CD14-positive monocyte (primary cell): ENCODE measurements around the gene TNNT2. TPM values are rescaled to one million over a fixed set of nuclear protein-coding genes. Genes with fewer than 3 reads are reported as not detected.

Source experiments
- DNase-seq, 3 donors: peaks; one replicate each; pipeline ENCODE4 v3.0.0-alpha.2; 2011 to 2022
- H2AFZ ChIP-seq: 2 replicates; pipeline ENCODE4 v1.6.0; 2012; ENCODE audit warnings: mild to moderate bottlenecking, low read depth, low read length, inconsistent platforms; ENCODE audit not compliant: insufficient read depth, poor library complexity, severe bottlenecking
- H3K27ac ChIP-seq, 2 donors: 1 replicate in 1 of 2; 2 replicates in 1 of 2; pipeline ENCODE4 v1.5.1; 2012 to 2013; ENCODE audit warnings: low read length in 2 of 2, control low read depth in 1 of 2, inconsistent platforms in 1 of 2, low read depth in 1 of 2, mild to moderate bottlenecking in 1 of 2
- H3K27me3 ChIP-seq, 2 donors: one replicate each; pipeline versions ENCODE4 v1.6.0 to v1.6.1; 2011 to 2013; ENCODE audit warnings: low read length in 2 of 2; ENCODE audit not compliant: control insufficient read depth in 2 of 2, insufficient read depth in 2 of 2
- H3K36me3 ChIP-seq, 2 donors: replicated peaks in 1 of 2; 1 replicate in 1 of 2; 2 replicates in 1 of 2; pipeline versions ENCODE4 v1.5.1 to v1.6.1; 2012 to 2013; ENCODE audit warnings: low read length in 2 of 2, control low read depth in 1 of 2, inconsistent platforms in 1 of 2, mild to moderate bottlenecking in 1 of 2; ENCODE audit not compliant: insufficient read depth in 2 of 2, control insufficient read depth in 1 of 2
- H3K4me1 ChIP-seq, 2 donors: 1 replicate in 1 of 2; 2 replicates in 1 of 2; pipeline versions ENCODE4 v1.5.1 to v1.6.1; 2012 to 2013; ENCODE audit warnings: low read length in 2 of 2, control low read depth in 1 of 2, inconsistent platforms in 1 of 2, mild to moderate bottlenecking in 1 of 2, moderate library complexity in 1 of 2; ENCODE audit not compliant: insufficient read depth in 2 of 2, control insufficient read depth in 1 of 2
- H3K4me2 ChIP-seq: replicated peaks from 2 replicates; pipeline ENCODE3; 2012; ENCODE audit warnings: low read length, moderate library complexity, mild to moderate bottlenecking; ENCODE audit not compliant: poor library complexity, severe bottlenecking; ENCODE audit errors: extremely low read depth
- H3K4me3 ChIP-seq, 3 experiments: fragments of 200-600 bp in 1 of 3; sonication (generic) in 1 of 3; replicated peaks in 1 of 3; 1 replicate in 2 of 3; 2 replicates in 1 of 3; pipeline ENCODE4 v1.5.1; 2011 to 2013; ENCODE audit warnings: low read length in 3 of 3, mild to moderate bottlenecking in 3 of 3, control low read depth in 2 of 3, low read depth in 2 of 3, inconsistent platforms in 1 of 3, moderate library complexity in 1 of 3
- H3K79me2 ChIP-seq: 2 replicates; pipeline ENCODE4 v1.6.0; 2012; ENCODE audit warnings: mild to moderate bottlenecking, control low read depth, inconsistent platforms, low read length, moderate library complexity; ENCODE audit not compliant: insufficient read depth
- H3K9ac ChIP-seq: 2 replicates; pipeline ENCODE4 v1.6.0; 2017; ENCODE audit warnings: low read length, mild to moderate bottlenecking; ENCODE audit not compliant: insufficient read depth, poor library complexity, severe bottlenecking
- H3K9me3 ChIP-seq, 2 donors: replicated peaks in 1 of 2; 1 replicate in 1 of 2; 2 replicates in 1 of 2; pipeline versions ENCODE4 v1.5.1 to v1.6.1; 2012 to 2013; ENCODE audit warnings: low read length in 2 of 2, control low read depth in 1 of 2; ENCODE audit not compliant: control insufficient read depth in 1 of 2, insufficient read depth in 1 of 2
- H4K20me1 ChIP-seq: 2 replicates; pipeline ENCODE4 v1.6.0; 2012; ENCODE audit warnings: mild to moderate bottlenecking, low read length, control low read depth, moderate library complexity; ENCODE audit not compliant: insufficient read depth
- H3K27ac Mint-ChIP-seq, 7 donors: one replicate each; pipeline ENCODE4 v1.8.0; 2020; ENCODE audit warnings: mild to moderate bottlenecking in 7 of 7, mixed read lengths in 7 of 7, moderate library complexity in 6 of 7, inconsistent platforms in 2 of 7
- H3K27me3 Mint-ChIP-seq, 3 donors: one replicate each; pipeline ENCODE4 v1.8.0; 2021 to 2022; ENCODE audit warnings: low read depth in 3 of 3, mild to moderate bottlenecking in 3 of 3, mixed read lengths in 3 of 3, moderate library complexity in 3 of 3, inconsistent platforms in 1 of 3
- H3K36me3 Mint-ChIP-seq, 2 donors: one replicate each; pipeline ENCODE4 v1.8.0; 2020; ENCODE audit warnings: mixed read lengths in 2 of 2, inconsistent platforms in 1 of 2, mild to moderate bottlenecking in 1 of 2
- H3K4me1 Mint-ChIP-seq: one replicate; pipeline ENCODE4 v1.8.0; 2020; ENCODE audit warnings: mild to moderate bottlenecking, mixed read lengths
- H3K4me3 Mint-ChIP-seq, 2 donors: one replicate each; pipeline ENCODE4 v1.8.0; 2020; ENCODE audit warnings: mild to moderate bottlenecking in 2 of 2, mixed read lengths in 2 of 2, moderate library complexity in 1 of 2
- H3K9me3 Mint-ChIP-seq, 7 donors: one replicate each; pipeline ENCODE4 v1.8.0; 2020 to 2022; ENCODE audit warnings: mixed read lengths in 7 of 7, mild to moderate bottlenecking in 6 of 7, moderate library complexity in 6 of 7, inconsistent platforms in 2 of 7
- CTCF ChIP-seq: fragments of 200-600 bp; IDR thresholded peaks from one replicate; pipeline ENCODE4 v1.8.0; 2022; ENCODE audit warnings: antibody characterized with exemption, mild to moderate bottlenecking
- WGBS: methylation state at CpG from one replicate; pipeline ENCODE4 v1.1.5; 2013; ENCODE audit warnings: missing lambda C conversion rate; ENCODE audit not compliant: insufficient coverage; 5-methylcytosine and 5-hydroxymethylcytosine counted together
- intact Hi-C, 2 donors: fragments of 100-400 bp; cut with micrococcal nuclease; formaldehyde crosslinking; loops; one replicate each; pipeline versions ENCODE4 v1.15.0 to v1.15.1; 2023
- polyA plus RNA-seq, 3 donors: library from polyadenylated mRNA; depleted of rRNA in 1 of 3; unstranded in 2 of 3; stranded (reverse) in 1 of 3; fragments of 300-500 nt in 2 of 3; fragments of >200 nt in 1 of 3; fragmentation: Illumina TruSeq in 2 of 3; gene quantifications; 1 replicate in 2 of 3; 2 replicates in 1 of 3; pipeline ENCODE4 v1.2.3, GENCODE V29; 2012 to 2021

TNNT2 gene
- polyA plus RNA-seq, 3 donors = not detected

- H3K4me2 ChIP-seq = no peak overlapping the region
- H3K27ac Mint-ChIP-seq = peak overlapping the region in 1 of 7 donors; percentile 36
- DNase-seq = no peak
- peaks cover 11 to 41% (median 20%) of the 10 kb centered on the region in 3 donors for H3K27me3 Mint-ChIP-seq
- 6% methylated on average over 61 of the region's 62 CpGs for WGBS
- no peaks in the 10 kb centered on the region for H3K36me3 Mint-ChIP-seq
- H3K36me3 ChIP-seq = no peaks in the 10 kb centered on the region
- intact Hi-C loops = no loop called here
- peak overlapping the region in 1 of 2 donors; percentile 64 for H3K4me3 Mint-ChIP-seq
- H3K9me3 Mint-ChIP-seq = peaks cover 0 to 10% (median 0%) of the 10 kb centered on the region in 7 donors
- H3K9ac ChIP-seq = no peak overlapping the region
- no peaks in the 10 kb centered on the region for H3K4me1 Mint-ChIP-seq
- peaks cover 0 to 9% of the 10 kb centered on the region in 2 donors for H3K9me3 ChIP-seq
- peak overlapping the region; percentile 35 for H2AFZ ChIP-seq
- no peaks in the 10 kb centered on the region for H3K4me1 ChIP-seq
- no peak overlapping the region for H3K4me3 ChIP-seq
- no peak for TF ChIP-seq CTCF
- no peaks in the 10 kb centered on the region for H3K79me2 ChIP-seq
- H3K27me3 ChIP-seq = peaks cover 26 to 51% of the 10 kb centered on the region in 2 donors
- H3K27ac ChIP-seq = no peak overlapping the region
- H4K20me1 ChIP-seq = no peaks in the 10 kb centered on the region
Measured at GRCh38 chr1:201399352-201400126, 22.1 kb upstream of the TNNT2 start.

GRCh38 chr1:201399018-201399351, 21.5 kb upstream of the TNNT2 start, which contains the start of gene LAD1:
Gene LAD1 (minus strand): TSS chr1:201399324. CDS start chr1:201399306, 18 bp downstream.
- H3K36me3 Mint-ChIP-seq = no peaks in the 10 kb centered on the region
- H3K4me1 Mint-ChIP-seq = no peaks in the 10 kb centered on the region
- Histone ChIP-seq H3K79me2 (no peaks in the 10 kb centered on the region), H4K20me1 (no peaks in the 10 kb centered on the region), H3K36me3 (no peaks in the 10 kb centered on the region), H3K27ac (no peak within 1 kb of the TSS), H3K4me3 (no peak within 1 kb of the TSS), H3K9ac (no peak within 1 kb of the TSS), H3K27me3 (peaks cover 26 to 51% of the 10 kb centered on the region in 2 donors), H2AFZ (peak within 1 kb of the TSS; percentile 35), H3K4me2 (no peak within 1 kb of the TSS), H3K9me3 (peaks cover 0 to 9% of the 10 kb centered on the region in 2 donors), H3K4me1 (no peaks in the 10 kb centered on the region)
- peaks cover 0 to 10% (median 0%) of the 10 kb centered on the region in 7 donors for H3K9me3 Mint-ChIP-seq
- TF ChIP-seq CTCF = no peak
- intact Hi-C loops = no loop called here
- no peak for DNase-seq
- H3K4me3 Mint-ChIP-seq = peak within 1 kb of the TSS in 1 of 2 donors; percentile 68
- H3K27ac Mint-ChIP-seq = peak within 1 kb of the TSS in 1 of 7 donors; percentile 36
- peaks cover 13 to 41% (median 20%) of the 10 kb centered on the region in 3 donors for H3K27me3 Mint-ChIP-seq
- 10% methylated on average over 25 of the region's 25 CpGs for WGBS
